Omental fat pad (tissue), 4 donors: ENCODE measurements around the gene EFNA4. TPM values are rescaled to one million over a fixed set of nuclear protein-coding genes. Genes with fewer than 3 reads are reported as not detected.
A peak's percentile ranks its signal among the peaks of the same experiment; 100 is the strongest.

ENCODE experiments used
- ATAC-seq: fragments of 150-250 bp; one replicate; pipeline ENCODE4 v1.9.1; 2016; ENCODE audit warnings: mild to moderate bottlenecking, moderate library complexity; ENCODE audit not compliant: low FRiP score
- DNase-seq: peaks from one replicate; pipeline ENCODE4 v3.0.0-alpha.2; 2019; ENCODE audit warnings: low spot score
- CTCF ChIP-seq, 3 donors: fragments of 450-650 bp; IDR thresholded peaks; one replicate each; pipeline ENCODE4 v1.5.1; 2016 to 2017; ENCODE audit warnings: antibody characterized with exemption in 3 of 3, mild to moderate bottlenecking in 3 of 3, moderate library complexity in 2 of 3
- total RNA-seq, 4 donors: library from RNA; depleted of rRNA; stranded (reverse); fragments of >200 nt; gene quantifications; one replicate each; pipeline ENCODE4 v1.1.0, GENCODE V29; 2016

EFNA4 gene
- total RNA-seq, 4 donors from 2014 or later, result 1.7 to 5.0 (median 4.4) TPM

- DNase-seq (no peak), ATAC-seq (no peak)
- no peak for TF ChIP-seq CTCF (IDR thresholded peaks at IDR 0.05)
These were observed 37.4 kb upstream of the EFNA4 start for GRCh38 chr1:155026154-155026553.

- TF ChIP-seq CTCF (IDR thresholded peaks at IDR 0.05), result no peak
- no peak for DNase-seq
- peak; percentile 19 for ATAC-seq
These were observed 37.0 kb upstream of the EFNA4 start for GRCh38 chr1:155026588-155026987.

GRCh38 chr1:155029513-155030242 is 33.9 kb upstream of the EFNA4 start:
- ATAC-seq, result no peak
- no peak for DNase-seq
- TF ChIP-seq CTCF (IDR thresholded peaks at IDR 0.05), result no peak

GRCh38 chr1:155030243-155030795 is 33.2 kb upstream of the EFNA4 start:
- no peak for DNase-seq
- no peak for ATAC-seq
- TF ChIP-seq CTCF (IDR thresholded peaks at IDR 0.05), result no peak

GRCh38 chr1:155030899-155031298 is 32.6 kb upstream of the EFNA4 start:
- DNase-seq (no peak), ATAC-seq (no peak)
- TF ChIP-seq CTCF (IDR thresholded peaks at IDR 0.05), result no peak

- DNase-seq, result no peak
- TF ChIP-seq CTCF (IDR thresholded peaks at IDR 0.05), result no peak
- ATAC-seq, result no peak
These were observed 30.7 kb upstream of the EFNA4 start for GRCh38 chr1:155032886-155033285.

- DNase-seq, result no peak
- TF ChIP-seq CTCF (IDR thresholded peaks at IDR 0.05), result no peak
- ATAC-seq, result no peak
These were observed 30.0 kb upstream of the EFNA4 start, which contains the start of the genes DCST1 and DCST2 for GRCh38 chr1:155033524-155033923. Gene DCST1 (plus strand): TSS chr1:155033824. CDS start chr1:155034037, 213 bp downstream. Gene DCST2 (minus strand): TSS chr1:155033781. CDS start chr1:155033701, 80 bp downstream.
